ENCODE measurements around the gene CTSF. TPM values are rescaled to one million over a fixed set of nuclear protein-coding genes. Genes with fewer than 3 reads are reported as not detected.

Gene CTSF
- total RNA-seq, result 12.7 and 19.0 TPM in 2 replicates

GRCh38 chr11:66568124-66568916 lies at the start of gene CTSF:
TSS of gene CTSF (minus strand) at chr11:66568606. CDS start at chr11:66568486, 120 bp downstream.

GRCh38 chr11:66616379-66617154 lies 48.2 kb upstream of the CTSF start, which contains the start of gene RBM14:
TSS of gene RBM14 (plus strand) at chr11:66616630. CDS start at chr11:66616721, 91 bp downstream.

GRCh38 chr11:66592457-66593302 lies 24.3 kb upstream of the CTSF start, which contains the start of the genes CCDC87 and CCS:
TSS of gene CCDC87 (minus strand) at chr11:66593063. CDS start at chr11:66593015, 48 bp downstream.
TSS of gene CCS (plus strand) at chr11:66593185. CDS start at chr11:66593262, 77 bp downstream.

GRCh38 chr11:66546368-66546965 lies 21.9 kb downstream of the CTSF start, which contains the start of gene ACTN3:
TSS of gene ACTN3 (plus strand) at chr11:66546903. CDS start at chr11:66546938, 35 bp downstream.

GRCh38 chr11:66545701-66546367 lies 22.6 kb downstream of the CTSF start, which contains the start of gene ZDHHC24:
TSS of gene ZDHHC24 (minus strand) at chr11:66546048. CDS start at chr11:66546003, 45 bp downstream.

Small RNA genes within 50 kb of the gene (small RNA-seq; reads per million reads assigned to genes)
- gene RNU4-39P (ENCODE audit: low replicate concordance), result 0.16 reads per million

Other genes starting within 250 kb of the CTSF start
- gene RIN1, start 232.2 kb downstream of the CTSF start, total RNA-seq, result 23.0 and 56.7 TPM in 2 replicates
- 70.5 and 75.3 TPM in 2 replicates for gene BRMS1, start 223.5 kb downstream of the CTSF start, total RNA-seq
- gene B4GAT1, start 221.0 kb downstream of the CTSF start, total RNA-seq, result 28.8 and 30.0 TPM in 2 replicates
- gene SLC29A2, start 196.8 kb downstream of the CTSF start, total RNA-seq, result 0.29 and 0.44 TPM in 2 replicates
- gene NPAS4, start 147.6 kb downstream of the CTSF start, total RNA-seq, result not detected in 2 replicates
- gene MRPL11, start 129.8 kb downstream of the CTSF start, total RNA-seq, result 30.9 and 41.1 TPM in 2 replicates
- gene PELI3, start 101.7 kb downstream of the CTSF start, total RNA-seq, result 11.4 and 11.9 TPM in 2 replicates
- gene DPP3, start 88.2 kb downstream of the CTSF start, total RNA-seq, result 41.8 and 61.1 TPM in 2 replicates
- gene BBS1, start 58.0 kb downstream of the CTSF start, total RNA-seq, result 29.1 and 34.4 TPM in 2 replicates
- gene ZDHHC24, start 22.6 kb downstream of the CTSF start, total RNA-seq, result 11.3 and 12.0 TPM in 2 replicates
- gene ACTN3, start 21.7 kb downstream of the CTSF start, total RNA-seq, result not detected in 2 replicates
- gene CCDC87, start 24.5 kb upstream of the CTSF start, total RNA-seq, result 0.29 and 0.44 TPM in 2 replicates
- gene CCS, start 24.6 kb upstream of the CTSF start, total RNA-seq, result 23.6 and 32.2 TPM in 2 replicates
- 14.4 and 53.5 TPM in 2 replicates for gene RBM14, start 48.0 kb upstream of the CTSF start, total RNA-seq
- 90.1 and 106 TPM in 2 replicates for gene RBM4, start 70.1 kb upstream of the CTSF start, total RNA-seq
- 15.3 and 20.3 TPM in 2 replicates for gene RBM4B, start 109.3 kb upstream of the CTSF start, total RNA-seq
- gene SPTBN2, start 160.6 kb upstream of the CTSF start, total RNA-seq, result 0.14 and 0.66 TPM in 2 replicates